Endothelial cell (in vitro differentiated cells): ENCODE data around the gene AFDN. TPM values are rescaled to one million over a fixed set of nuclear protein-coding genes. Genes with fewer than 3 reads are reported as not detected.
A peak's percentile ranks its signal among the peaks of the same experiment; 100 is the strongest.

ENCODE experiments used
- DNase-seq: peaks from one replicate; pipeline ENCODE4 v3.0.0; 2021; ENCODE audit warnings: low spot score
- H3K27ac Mint-ChIP-seq: one replicate; pipeline ENCODE4 v1.8.0; 2021; ENCODE audit warnings: mixed read lengths, inconsistent platforms; ENCODE audit not compliant: unreplicated experiment
- H3K27me3 Mint-ChIP-seq: one replicate; pipeline ENCODE4 v1.8.0; 2021; ENCODE audit warnings: mild to moderate bottlenecking, moderate library complexity, mixed read lengths, inconsistent platforms; ENCODE audit not compliant: unreplicated experiment
- H3K36me3 Mint-ChIP-seq: one replicate; pipeline ENCODE4 v1.8.0; 2021; ENCODE audit warnings: mild to moderate bottlenecking, low read depth, mixed read lengths, inconsistent platforms; ENCODE audit not compliant: unreplicated experiment
- H3K4me1 Mint-ChIP-seq: one replicate; pipeline ENCODE4 v1.8.0; 2021; ENCODE audit warnings: mild to moderate bottlenecking, mixed read lengths, inconsistent platforms; ENCODE audit not compliant: unreplicated experiment
- H3K4me3 Mint-ChIP-seq: one replicate; pipeline ENCODE4 v1.8.0; 2021; ENCODE audit warnings: mild to moderate bottlenecking, mixed read lengths, inconsistent platforms; ENCODE audit not compliant: unreplicated experiment
- H3K9me3 Mint-ChIP-seq: one replicate; pipeline ENCODE4 v1.8.0; 2021; ENCODE audit warnings: mixed read lengths, inconsistent platforms; ENCODE audit not compliant: unreplicated experiment
- total RNA-seq: library from RNA; stranded (reverse); fragmentation: NEBNext Ultra II Directional; extraction: Animal tissue kit (Norgen Biotek cat#: 25700); gene quantifications from one replicate; pipeline ENCODE4 v1.2.1, GENCODE V29; 2021; ENCODE audit not compliant: unreplicated experiment
- TF ChIP-seq, protein P1 (sequence below): fragments of 200-600 bp; sonication (generic); IDR thresholded peaks from one replicate; pipeline ENCODE4 v1.5.0; 2021; ENCODE audit warnings: antibody characterized with exemption; ENCODE audit not compliant: unreplicated experiment

Gene AFDN
- total RNA-seq, 1 donor from 2014 or later = 306 TPM

DNA sequence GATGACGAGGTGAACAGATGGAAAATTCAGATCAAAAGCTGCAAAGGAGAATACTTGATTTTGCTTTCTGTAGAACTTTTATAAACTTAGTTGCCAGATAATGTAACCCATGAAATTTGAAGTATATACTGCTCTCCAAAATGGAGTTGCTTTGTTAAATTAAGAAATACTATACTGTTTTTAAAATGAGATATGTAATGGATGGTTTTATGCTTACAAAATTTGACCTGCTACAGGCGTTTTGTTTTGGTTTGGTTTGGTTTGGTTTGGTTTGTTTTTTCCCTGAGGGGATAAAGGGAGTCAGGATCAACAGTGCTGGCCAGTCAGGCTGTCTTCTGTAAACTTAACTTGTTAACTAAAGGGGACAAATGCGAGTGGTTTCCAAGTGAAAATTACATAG, 115.1 kb downstream of the AFDN start:
- TF ChIP-seq, protein P1, sequence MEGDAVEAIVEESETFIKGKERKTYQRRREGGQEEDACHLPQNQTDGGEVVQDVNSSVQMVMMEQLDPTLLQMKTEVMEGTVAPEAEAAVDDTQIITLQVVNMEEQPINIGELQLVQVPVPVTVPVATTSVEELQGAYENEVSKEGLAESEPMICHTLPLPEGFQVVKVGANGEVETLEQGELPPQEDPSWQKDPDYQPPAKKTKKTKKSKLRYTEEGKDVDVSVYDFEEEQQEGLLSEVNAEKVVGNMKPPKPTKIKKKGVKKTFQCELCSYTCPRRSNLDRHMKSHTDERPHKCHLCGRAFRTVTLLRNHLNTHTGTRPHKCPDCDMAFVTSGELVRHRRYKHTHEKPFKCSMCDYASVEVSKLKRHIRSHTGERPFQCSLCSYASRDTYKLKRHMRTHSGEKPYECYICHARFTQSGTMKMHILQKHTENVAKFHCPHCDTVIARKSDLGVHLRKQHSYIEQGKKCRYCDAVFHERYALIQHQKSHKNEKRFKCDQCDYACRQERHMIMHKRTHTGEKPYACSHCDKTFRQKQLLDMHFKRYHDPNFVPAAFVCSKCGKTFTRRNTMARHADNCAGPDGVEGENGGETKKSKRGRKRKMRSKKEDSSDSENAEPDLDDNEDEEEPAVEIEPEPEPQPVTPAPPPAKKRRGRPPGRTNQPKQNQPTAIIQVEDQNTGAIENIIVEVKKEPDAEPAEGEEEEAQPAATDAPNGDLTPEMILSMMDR = no peak
- no peaks in the 10 kb centered on the region for H3K9me3 Mint-ChIP-seq

GRCh38 chr6:167944130-167944529, 117.4 kb downstream of the AFDN start:
- H3K36me3 Mint-ChIP-seq = peaks cover 24% of the 10 kb centered on the region
- no peak overlapping the region for H3K27ac Mint-ChIP-seq
- no peak overlapping the region for H3K4me3 Mint-ChIP-seq

More for the DNA sequence above, 115.1 kb downstream of the AFDN start:
- no peaks in the 10 kb centered on the region for H3K27me3 Mint-ChIP-seq
- H3K27ac Mint-ChIP-seq = peak overlapping the region; percentile 52
- no peak overlapping the region for H3K4me3 Mint-ChIP-seq
- peaks cover 22% of the 10 kb centered on the region for H3K36me3 Mint-ChIP-seq
- peaks cover 3% of the 10 kb centered on the region for H3K4me1 Mint-ChIP-seq
- no peak for DNase-seq

DNA sequence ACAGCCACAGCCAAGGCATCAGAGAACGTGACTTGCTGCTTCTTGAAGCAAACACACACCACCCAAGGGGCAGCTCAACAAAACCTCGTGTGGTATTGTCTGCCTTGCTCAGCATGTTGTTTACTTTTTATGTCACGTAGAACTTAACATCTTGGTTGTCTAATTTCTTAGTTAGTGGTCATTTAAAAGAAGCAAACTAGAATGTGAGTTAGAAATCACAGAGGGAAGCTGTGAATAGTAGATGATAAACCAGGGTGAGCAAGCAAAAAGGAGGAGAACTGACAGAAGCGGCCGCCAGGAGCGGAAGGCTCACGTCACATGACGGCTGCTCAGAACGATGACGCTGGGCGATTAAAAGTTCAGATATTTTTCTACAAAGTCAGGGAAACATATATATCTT, 119.3 kb downstream of the AFDN start:
- Mint-ChIP-seq H3K27ac (no peak overlapping the region), H3K4me3 (no peak overlapping the region), H3K4me1 (peaks cover 9% of the 10 kb centered on the region), H3K27me3 (peaks cover 3% of the 10 kb centered on the region), H3K9me3 (no peaks in the 10 kb centered on the region), H3K36me3 (peaks cover 36% of the 10 kb centered on the region)
- DNase-seq = no peak
- TF ChIP-seq, protein P1 = no peak

More at GRCh38 chr6:167944130-167944529, 117.4 kb downstream of the AFDN start:
- Mint-ChIP-seq H3K9me3 (no peaks in the 10 kb centered on the region), H3K4me1 (peaks cover 4% of the 10 kb centered on the region), H3K27me3 (peaks cover 2% of the 10 kb centered on the region)
- TF ChIP-seq, protein P1 = no peak
- no peak for DNase-seq

DNA sequence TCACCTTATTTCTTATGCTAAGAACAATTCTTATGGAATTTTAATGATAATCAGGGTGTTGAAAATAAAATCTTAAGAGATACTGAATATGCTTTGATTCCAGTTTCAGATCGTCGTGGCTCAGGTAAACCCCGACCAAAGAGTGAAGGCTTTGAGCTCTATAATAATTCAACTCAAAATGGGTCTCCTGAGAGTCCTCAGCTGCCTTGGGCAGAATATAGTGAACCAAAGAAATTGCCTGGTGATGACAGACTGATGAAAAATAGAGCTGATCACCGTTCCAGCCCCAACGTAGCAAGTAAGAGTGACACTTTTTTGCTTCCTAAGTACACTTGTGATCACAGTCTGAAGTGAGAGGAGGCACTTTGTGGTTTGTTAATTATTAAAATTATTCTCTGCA, 119.9 kb downstream of the AFDN start:
- peaks cover 3% of the 10 kb centered on the region for H3K27me3 Mint-ChIP-seq
- DNase-seq = no peak
- H3K4me1 Mint-ChIP-seq = peaks cover 12% of the 10 kb centered on the region
- no peak overlapping the region for H3K27ac Mint-ChIP-seq
- peaks cover 42% of the 10 kb centered on the region for H3K36me3 Mint-ChIP-seq
- no peak overlapping the region for H3K4me3 Mint-ChIP-seq
- TF ChIP-seq, protein P1 = no peak
- H3K9me3 Mint-ChIP-seq = no peaks in the 10 kb centered on the region

- Mint-ChIP-seq H3K36me3 (peaks cover 52% of the 10 kb centered on the region), H3K9me3 (no peaks in the 10 kb centered on the region), H3K27me3 (peaks cover 3% of the 10 kb centered on the region), H3K27ac (no peak overlapping the region), H3K4me3 (no peak overlapping the region), H3K4me1 (peaks cover 12% of the 10 kb centered on the region)
- TF ChIP-seq, protein P1 = no peak
- DNase-seq = no peak
Measured at GRCh38 chr6:167947716-167948115, 121.0 kb downstream of the AFDN start.
